GM23338 (cell line): Measurements from ENCODE around the gene LCP1.

ENCODE experiments used
- CTCF ChIP-seq, 2 experiments: fragments of 200-600 bp in 1 of 2; sonication (generic) in 1 of 2; conservative IDR thresholded peaks; 2 replicates each; pipeline versions ENCODE4 v1.5.1 to v1.6.1; 2016 to 2017; ENCODE audit warnings: antibody characterized with exemption in 2 of 2, low read depth in 2 of 2, mild to moderate bottlenecking in 2 of 2, moderate library complexity in 1 of 2
- NANOG ChIP-seq: IDR thresholded peaks from 2 replicates; pipeline ENCODE4 v1.6.1; 2016; ENCODE audit warnings: antibody characterized with exemption, borderline replicate concordance
- POLR2AphosphoS5 ChIP-seq: IDR thresholded peaks from 2 replicates; pipeline ENCODE4 v1.6.1; 2016; ENCODE audit warnings: antibody characterized with exemption, low read depth
- ZNF331 ChIP-seq: fragments of 250-450 bp; sonication (Bioruptor Pico); IDR thresholded peaks from 2 replicates; pipeline ENCODE4 v1.5.0; 2020; ENCODE audit warnings: low read depth, mild to moderate bottlenecking, moderate library complexity

GRCh38 chr13:46077265-46077664 is 104.7 kb downstream of the LCP1 start:
- TF ChIP-seq CTCF (conservative IDR thresholded peaks at IDR 0.05; ENCODE audit: low read depth in 2 of 2), result no peak
- TF ChIP-seq POLR2AphosphoS5, result no peak
- TF ChIP-seq ZNF331 (CRISPR knock-in tag), result no peak
- TF ChIP-seq NANOG, result no peak
